G401.6 (cell line): ENCODE data around the gene REL.

Source experiments
- FAIRE-seq: peaks from 2 replicates; lab custom pipeline; 2012; peaks lifted over from hg19 to GRCh38; lab: Jason Lieb, UNC

Gene REL

DNA sequence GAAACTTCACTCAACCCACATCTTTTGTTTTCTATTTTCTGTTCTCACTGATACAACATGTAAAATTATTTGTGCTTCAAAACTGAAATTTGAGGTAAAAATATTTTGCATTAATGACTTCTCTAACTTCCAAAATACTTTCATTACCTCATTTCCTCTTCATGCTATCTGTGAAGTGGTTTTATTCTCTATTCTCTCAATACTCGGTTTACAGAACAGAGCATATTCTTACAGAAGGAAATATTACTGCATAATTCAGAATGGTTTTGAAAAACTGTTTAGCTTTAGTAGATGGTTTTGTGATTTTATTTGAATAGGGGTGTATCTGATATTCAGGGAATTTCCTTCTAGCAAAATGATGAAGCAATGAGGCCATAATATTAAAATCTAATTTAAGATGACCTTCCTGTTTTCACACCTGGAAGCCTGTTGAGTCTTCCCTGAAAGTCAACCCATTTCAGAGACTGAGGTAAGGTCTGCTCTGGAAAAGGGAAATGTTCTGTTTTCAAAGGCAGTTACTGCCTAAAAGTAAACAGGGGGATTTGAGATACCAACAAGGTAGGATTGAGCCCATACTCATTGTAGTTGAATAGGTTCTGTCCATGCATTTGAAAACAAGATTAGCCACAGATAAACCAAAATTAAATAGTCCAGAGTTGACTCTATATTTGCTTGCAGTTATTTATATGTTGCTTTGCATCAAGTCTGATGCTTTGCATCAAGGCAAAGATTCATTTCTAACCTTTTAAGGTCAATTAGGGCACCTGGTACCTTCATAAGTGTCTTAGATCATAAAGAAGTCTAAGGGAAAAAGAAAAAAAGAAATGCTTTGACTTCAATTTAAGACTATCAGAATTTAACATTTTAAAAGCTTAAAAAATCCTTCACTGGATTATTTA is 85.4 kb downstream of the REL start:
- FAIRE-seq = no peak

DNA sequence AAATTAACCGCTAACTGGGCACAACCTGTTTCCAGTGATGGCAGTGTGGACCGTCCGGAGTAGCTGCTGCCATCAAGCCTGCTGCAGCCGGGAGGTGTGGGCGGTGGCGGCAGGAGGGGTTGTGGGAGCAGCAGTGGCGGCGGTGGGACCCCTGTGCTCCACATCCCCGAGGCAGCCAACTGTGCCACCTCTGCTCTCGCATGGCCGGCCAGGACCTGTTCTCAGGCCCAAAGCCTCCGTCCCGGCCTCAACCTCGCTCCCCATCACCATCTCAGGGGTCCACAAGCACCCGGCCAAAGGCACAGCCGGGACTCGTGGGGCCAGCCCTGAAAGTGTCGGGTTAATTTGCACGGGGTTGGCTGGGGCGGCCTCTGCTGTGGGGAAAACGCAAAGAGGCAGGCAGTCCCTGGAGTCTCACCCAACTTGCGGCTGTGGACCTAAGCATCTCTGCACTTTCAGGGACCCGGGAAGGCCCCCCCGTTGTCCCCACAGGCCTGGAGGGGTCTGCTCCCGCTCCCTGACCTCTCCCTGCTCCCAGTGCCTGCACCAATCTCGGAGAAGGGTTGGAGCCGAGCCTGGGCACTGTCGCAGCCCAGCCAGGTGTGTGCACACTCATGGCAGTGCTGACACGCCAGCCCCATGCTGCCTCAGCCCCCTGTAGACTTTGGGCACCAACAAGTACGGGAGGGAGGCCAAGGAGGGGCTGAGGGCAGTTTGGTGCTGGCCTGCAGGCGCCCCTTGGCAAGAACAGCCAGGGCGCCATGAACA is 91.7 kb downstream of the REL start:
- FAIRE-seq = no peak

DNA sequence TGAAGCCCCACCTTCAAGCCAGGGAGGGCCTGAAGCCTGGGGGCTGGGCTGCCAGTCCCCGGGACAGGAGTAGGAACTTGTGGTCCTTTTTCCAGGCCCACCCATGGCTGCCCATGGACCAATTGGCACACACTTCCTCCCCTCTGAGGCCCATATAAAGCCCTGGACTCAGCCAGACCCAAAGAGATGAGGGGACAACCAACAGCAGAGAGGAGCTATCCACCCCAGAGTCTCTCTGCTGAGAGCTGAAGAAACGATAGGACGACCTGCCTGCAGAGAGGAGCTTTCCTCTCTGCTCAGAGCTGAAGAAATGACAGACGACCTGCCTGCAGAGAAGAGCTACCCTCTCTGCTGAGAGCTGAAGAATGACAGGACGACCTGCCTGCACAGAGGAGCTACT is 92.3 kb downstream of the REL start:
- FAIRE-seq = no peak

DNA sequence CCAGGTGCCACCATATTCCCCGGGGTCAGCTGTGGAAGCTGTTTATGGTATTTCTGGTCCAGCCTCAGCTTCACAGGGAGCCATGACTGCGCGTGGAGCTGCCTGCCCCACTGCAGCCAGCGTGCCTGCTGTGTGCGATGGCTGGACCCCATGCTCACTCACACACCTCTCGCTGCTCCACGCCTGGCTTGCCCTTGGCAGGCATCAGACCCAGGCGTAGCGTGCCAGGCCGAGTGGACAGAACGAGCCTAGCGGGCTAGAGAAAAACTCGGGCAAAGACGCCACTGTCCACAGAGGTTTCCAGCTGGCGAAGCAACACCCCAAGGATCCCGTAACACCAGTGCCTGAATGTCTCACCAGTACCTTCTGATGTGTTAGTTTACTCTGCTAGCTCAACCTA is 93.3 kb downstream of the REL start:
- FAIRE-seq = no peak
